ENCODE data around the gene RPL31.

RPL31 gene

DNA sequence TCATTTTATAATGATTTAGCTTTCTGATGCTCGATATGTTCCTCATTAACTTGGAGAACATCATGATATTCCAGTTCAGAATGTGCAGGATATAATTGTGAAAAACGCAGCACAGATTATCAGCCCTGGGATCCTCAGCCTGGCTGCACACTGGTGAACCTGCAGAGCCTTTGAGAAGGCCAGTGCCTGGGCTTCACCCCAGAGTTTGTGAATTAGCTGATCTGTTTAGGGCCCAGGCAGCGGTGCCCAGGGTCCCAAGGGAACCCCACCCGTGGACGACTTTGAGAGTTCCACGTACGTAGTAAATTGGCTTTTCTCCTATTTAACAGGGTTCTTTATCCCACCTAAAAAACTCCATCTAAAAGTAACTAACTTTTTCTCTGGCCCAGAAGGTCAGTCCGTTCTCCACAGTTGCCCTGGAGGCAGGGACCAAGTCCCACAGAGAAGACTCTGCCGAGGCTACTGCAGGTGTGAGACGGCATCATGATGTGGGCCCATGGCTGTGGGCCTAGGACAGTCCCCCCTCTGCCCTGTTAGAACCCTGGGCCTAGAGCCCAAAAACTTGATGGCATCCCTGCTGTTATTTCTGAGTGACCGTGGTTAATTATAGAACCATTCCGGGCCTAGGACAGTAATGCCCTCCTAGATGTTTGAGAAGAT is 39.6 kb upstream of the RPL31 start:
- Histone ChIP-seq H3K79me2 (ENCODE audit: insufficient read depth, low read length) (no peaks in the 10 kb centered on the region), H3K4me3 (ENCODE audit: low read depth in 1 of 2, low read length in 2 of 2) (no peak overlapping the region), H3K9ac (ENCODE audit: low read depth, low read length) (no peak overlapping the region), H3K36me3 (ENCODE audit: insufficient read depth, low read length) (no peaks in the 10 kb centered on the region), H2AFZ (ENCODE audit: low read depth, low read length) (no peak overlapping the region), H3K9me3 (ENCODE audit: insufficient read depth, low read length, severe bottlenecking) (no peaks in the 10 kb centered on the region), H3K4me2 (ENCODE audit: insufficient read depth, low read length) (no peak overlapping the region), H4K20me1 (ENCODE audit: insufficient read depth, low read length) (no peaks in the 10 kb centered on the region), H3K27me3 (ENCODE audit: insufficient read depth, low read length, poor library complexity) (no peaks in the 10 kb centered on the region), H3K27ac (ENCODE audit: low read length) (no peak overlapping the region), H3K4me1 (ENCODE audit: insufficient read depth, low read length) (no peaks in the 10 kb centered on the region)
- TF ChIP-seq EZH2 (IDR thresholded peaks at IDR 0.05; ENCODE audit: borderline replicate concordance, low read depth, low read length, severe bottlenecking) = no peak
- TF ChIP-seq, protein P1, sequence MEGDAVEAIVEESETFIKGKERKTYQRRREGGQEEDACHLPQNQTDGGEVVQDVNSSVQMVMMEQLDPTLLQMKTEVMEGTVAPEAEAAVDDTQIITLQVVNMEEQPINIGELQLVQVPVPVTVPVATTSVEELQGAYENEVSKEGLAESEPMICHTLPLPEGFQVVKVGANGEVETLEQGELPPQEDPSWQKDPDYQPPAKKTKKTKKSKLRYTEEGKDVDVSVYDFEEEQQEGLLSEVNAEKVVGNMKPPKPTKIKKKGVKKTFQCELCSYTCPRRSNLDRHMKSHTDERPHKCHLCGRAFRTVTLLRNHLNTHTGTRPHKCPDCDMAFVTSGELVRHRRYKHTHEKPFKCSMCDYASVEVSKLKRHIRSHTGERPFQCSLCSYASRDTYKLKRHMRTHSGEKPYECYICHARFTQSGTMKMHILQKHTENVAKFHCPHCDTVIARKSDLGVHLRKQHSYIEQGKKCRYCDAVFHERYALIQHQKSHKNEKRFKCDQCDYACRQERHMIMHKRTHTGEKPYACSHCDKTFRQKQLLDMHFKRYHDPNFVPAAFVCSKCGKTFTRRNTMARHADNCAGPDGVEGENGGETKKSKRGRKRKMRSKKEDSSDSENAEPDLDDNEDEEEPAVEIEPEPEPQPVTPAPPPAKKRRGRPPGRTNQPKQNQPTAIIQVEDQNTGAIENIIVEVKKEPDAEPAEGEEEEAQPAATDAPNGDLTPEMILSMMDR (IDR thresholded peaks at IDR 0.05; ENCODE audit: borderline replicate concordance, extremely low read depth, low read length, poor library complexity, severe bottlenecking) = no peak
- DNase-seq (no peak), ATAC-seq (ENCODE audit: insufficient read depth, low read depth) (no peak)

DNA sequence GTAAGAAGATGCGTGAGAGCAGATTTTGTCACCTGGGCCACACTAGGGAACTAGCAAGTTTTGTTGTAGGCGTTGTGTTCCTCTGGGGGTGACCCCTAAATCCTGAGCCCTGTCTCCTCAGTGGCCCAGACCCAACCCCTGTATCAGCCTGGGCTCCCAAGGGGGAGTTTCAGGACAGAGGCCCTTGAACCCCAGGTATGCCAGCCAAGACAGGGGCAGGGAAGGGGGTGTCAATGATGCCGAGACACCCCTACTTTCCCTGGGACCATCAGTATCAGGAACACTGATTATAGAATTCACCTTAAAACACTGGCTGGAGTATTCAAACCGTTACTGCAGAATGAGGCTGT is 39.1 kb upstream of the RPL31 start:
- Histone ChIP-seq H3K27ac (ENCODE audit: low read length) (no peak overlapping the region), H3K9ac (ENCODE audit: low read depth, low read length) (no peak overlapping the region), H3K36me3 (ENCODE audit: insufficient read depth, low read length) (no peaks in the 10 kb centered on the region)

DNA sequence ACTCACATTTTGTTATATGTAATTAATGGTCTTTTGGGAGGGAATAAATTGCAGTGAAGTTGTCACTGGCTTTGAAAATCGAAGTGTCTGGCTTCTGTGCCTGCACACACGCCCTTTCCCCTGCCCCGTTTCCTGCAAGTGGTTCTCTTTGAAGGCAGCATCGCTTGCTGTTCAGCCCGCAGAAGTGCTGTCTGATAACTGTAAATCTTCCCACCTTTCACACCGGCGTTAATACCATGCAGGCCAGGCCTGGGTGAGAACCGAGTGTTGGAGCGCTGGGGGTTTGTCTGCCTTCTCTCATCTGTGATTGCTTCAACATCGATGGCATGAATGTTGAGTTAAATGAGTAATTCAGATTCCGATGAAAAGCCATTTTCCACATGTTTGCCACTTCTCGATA is 37.9 kb upstream of the RPL31 start:
- TF ChIP-seq, protein P1 (IDR thresholded peaks at IDR 0.05; ENCODE audit: borderline replicate concordance, extremely low read depth, low read length, poor library complexity, severe bottlenecking) = no peak
- no peak for TF ChIP-seq EZH2 (IDR thresholded peaks at IDR 0.05; ENCODE audit: borderline replicate concordance, low read depth, low read length, severe bottlenecking)
- ATAC-seq (ENCODE audit: insufficient read depth, low read depth) (no peak), DNase-seq (no peak)
- no peak overlapping the region for H2AFZ ChIP-seq (ENCODE audit: low read depth, low read length)
- no peaks in the 10 kb centered on the region for H3K9me3 ChIP-seq (ENCODE audit: insufficient read depth, low read length, severe bottlenecking)
- H3K27ac ChIP-seq (ENCODE audit: low read length) = no peak overlapping the region
- H3K36me3 ChIP-seq (ENCODE audit: insufficient read depth, low read length) = no peaks in the 10 kb centered on the region
- no peaks in the 10 kb centered on the region for H3K79me2 ChIP-seq (ENCODE audit: insufficient read depth, low read length)
- H4K20me1 ChIP-seq (ENCODE audit: insufficient read depth, low read length) = no peaks in the 10 kb centered on the region
- H3K4me1 ChIP-seq (ENCODE audit: insufficient read depth, low read length) = no peaks in the 10 kb centered on the region
- no peak overlapping the region for H3K4me2 ChIP-seq (ENCODE audit: insufficient read depth, low read length)
- H3K9ac ChIP-seq (ENCODE audit: low read depth, low read length) = no peak overlapping the region
- H3K4me3 ChIP-seq (ENCODE audit: low read depth in 1 of 2, low read length in 2 of 2) = no peak overlapping the region
- H3K27me3 ChIP-seq (ENCODE audit: insufficient read depth, low read length, poor library complexity) = no peaks in the 10 kb centered on the region

More for the DNA sequence above, 39.1 kb upstream of the RPL31 start:
- TF ChIP-seq EZH2 (IDR thresholded peaks at IDR 0.05; ENCODE audit: borderline replicate concordance, low read depth, low read length, severe bottlenecking) = no peak
- TF ChIP-seq, protein P1 (IDR thresholded peaks at IDR 0.05; ENCODE audit: borderline replicate concordance, extremely low read depth, low read length, poor library complexity, severe bottlenecking) = no peak
- DNase-seq (no peak), ATAC-seq (ENCODE audit: insufficient read depth, low read depth) (no peak)
- Histone ChIP-seq H3K9me3 (ENCODE audit: insufficient read depth, low read length, severe bottlenecking) (no peaks in the 10 kb centered on the region), H3K4me3 (ENCODE audit: low read depth in 1 of 2, low read length in 2 of 2) (no peak overlapping the region), H3K27me3 (ENCODE audit: insufficient read depth, low read length, poor library complexity) (no peaks in the 10 kb centered on the region), H3K4me1 (ENCODE audit: insufficient read depth, low read length) (no peaks in the 10 kb centered on the region), H2AFZ (ENCODE audit: low read depth, low read length) (no peak overlapping the region), H3K79me2 (ENCODE audit: insufficient read depth, low read length) (no peaks in the 10 kb centered on the region), H3K4me2 (ENCODE audit: insufficient read depth, low read length) (no peak overlapping the region), H4K20me1 (ENCODE audit: insufficient read depth, low read length) (no peaks in the 10 kb centered on the region)
